ENCODE data around the gene PRR20G. TPM values are rescaled to one million over a fixed set of nuclear protein-coding genes. Genes with fewer than 3 reads are reported as not detected.

PRR20G gene
- total and polyA plus RNA-seq, 2 of the 4 experiments (the other 2 are of a cell fraction), result not detected

DNA sequence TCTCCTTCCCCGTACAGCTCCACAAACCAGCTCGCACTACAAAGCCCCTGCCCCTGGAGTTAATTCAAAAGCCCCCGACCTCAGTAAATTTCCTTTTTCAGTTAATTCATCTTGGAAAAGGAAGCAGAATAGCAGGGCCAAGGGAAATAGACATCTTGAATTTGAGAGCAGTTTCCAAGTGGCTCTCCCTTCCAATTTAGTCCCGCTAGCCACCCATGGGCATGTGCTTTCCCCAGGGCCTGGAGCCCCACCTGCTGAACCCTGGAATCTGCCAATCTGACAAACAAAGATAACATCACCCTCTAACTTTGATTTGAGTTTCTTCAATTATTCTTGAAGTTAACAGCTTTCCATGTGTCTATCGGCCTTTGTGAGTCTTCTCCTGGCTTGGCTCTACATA lies 31.7 kb downstream of the PRR20G start:
- no peak overlapping the region for H4K8ac ChIP-seq (ENCODE audit: low read depth in 2 of 2, low read length in 2 of 2)
- H3K9ac ChIP-seq (ENCODE audit: low read depth, low read length), result no peak overlapping the region
- H2AK5ac ChIP-seq (ENCODE audit: low read depth, low read length), result no peak overlapping the region
- H2BK5ac ChIP-seq (ENCODE audit: low read depth, low read length, poor library complexity, severe bottlenecking), result no peak overlapping the region
- H2AK9ac ChIP-seq (replicated peaks; ENCODE audit: low read depth, low read length, poor library complexity), result no peak overlapping the region
- no peaks in the 10 kb centered on the region for H3K4me1 ChIP-seq (ENCODE audit: control insufficient read depth, insufficient read depth, low read length)
- H3K56ac ChIP-seq (ENCODE audit: extremely low read depth, insufficient read depth, low read length), result no peak overlapping the region
- in situ Hi-C loops (cut with MboI; ENCODE audit: low sequenced_read_pairs) (no loop called here), dilution Hi-C loops (cut with HindIII; ENCODE audit: low sequenced_read_pairs, unreplicated experiment) (no loop called here), intact Hi-C loops (cut with micrococcal nuclease) (no loop called here)
- H3K4me2 ChIP-seq (ENCODE audit: low read depth, low read length), result no peak overlapping the region
- no peak overlapping the region for H2BK20ac ChIP-seq (ENCODE audit: low read depth, low read length)
- H3K27ac ChIP-seq (ENCODE audit: insufficient read depth, low read length), result no peak overlapping the region
- POLR2A ChIA-PET (ENCODE audit: unreplicated experiment), result no interaction called here
- WGBS, 2 experiments (ENCODE audit: extremely low coverage in 2 of 2, insufficient read length in 1 of 2), result 50% methylated on average over 1 of the region's 5 CpGs; no CpG with 5 or more reads in 1 of the 2 experiments
- CTCF ChIA-PET, result no interaction called here
- H4K91ac ChIP-seq (ENCODE audit: insufficient read depth, low read depth, low read length), result no peak overlapping the region
- H3K4ac ChIP-seq (ENCODE audit: low read depth, low read length), result no peak overlapping the region
- no peak overlapping the region for H3K18ac ChIP-seq (ENCODE audit: low read depth, low read length)
- H3K27me3 ChIP-seq (ENCODE audit: control insufficient read depth, insufficient read depth, low read length), result peaks cover 12% of the 10 kb centered on the region
- no peaks in the 10 kb centered on the region for H4K20me1 ChIP-seq (ENCODE audit: insufficient read depth, low read length)
- no peaks in the 10 kb centered on the region for H3K79me1 ChIP-seq (ENCODE audit: low read depth in 1 of 2, low read length in 2 of 2)
- TF ChIP-seq RAD21 (IDR thresholded peaks at IDR 0.05; ENCODE audit: low read length) (no peak), BHLHE40 (IDR thresholded peaks at IDR 0.05; ENCODE audit: low read depth, low read length) (no peak), POLR2A (IDR thresholded peaks at IDR 0.05; ENCODE audit: low read depth, low read length) (no peak), MAFK (IDR thresholded peaks at IDR 0.05; ENCODE audit: low read depth, low read length) (no peak), RCOR1 (IDR thresholded peaks at IDR 0.05; ENCODE audit: insufficient replicate concordance, low read length) (no peak), RFX5 (IDR thresholded peaks at IDR 0.05; ENCODE audit: low read depth, low read length) (no peak), MXI1 (IDR thresholded peaks at IDR 0.05; ENCODE audit: borderline replicate concordance, low read depth, low read length) (no peak), FOS (IDR thresholded peaks at IDR 0.05; ENCODE audit: low read depth, low read length) (no peak), CHD1 (IDR thresholded peaks at IDR 0.05; ENCODE audit: low read depth, low read length) (no peak), NFE2L2 (IDR thresholded peaks at IDR 0.05; ENCODE audit: low read depth, low read length) (no peak), CEBPB (IDR thresholded peaks at IDR 0.05; ENCODE audit: low read depth, low read length) (no peak), SMC3 (IDR thresholded peaks at IDR 0.05; ENCODE audit: low read depth, low read length) (no peak)
- TF ChIP-seq, protein P1, sequence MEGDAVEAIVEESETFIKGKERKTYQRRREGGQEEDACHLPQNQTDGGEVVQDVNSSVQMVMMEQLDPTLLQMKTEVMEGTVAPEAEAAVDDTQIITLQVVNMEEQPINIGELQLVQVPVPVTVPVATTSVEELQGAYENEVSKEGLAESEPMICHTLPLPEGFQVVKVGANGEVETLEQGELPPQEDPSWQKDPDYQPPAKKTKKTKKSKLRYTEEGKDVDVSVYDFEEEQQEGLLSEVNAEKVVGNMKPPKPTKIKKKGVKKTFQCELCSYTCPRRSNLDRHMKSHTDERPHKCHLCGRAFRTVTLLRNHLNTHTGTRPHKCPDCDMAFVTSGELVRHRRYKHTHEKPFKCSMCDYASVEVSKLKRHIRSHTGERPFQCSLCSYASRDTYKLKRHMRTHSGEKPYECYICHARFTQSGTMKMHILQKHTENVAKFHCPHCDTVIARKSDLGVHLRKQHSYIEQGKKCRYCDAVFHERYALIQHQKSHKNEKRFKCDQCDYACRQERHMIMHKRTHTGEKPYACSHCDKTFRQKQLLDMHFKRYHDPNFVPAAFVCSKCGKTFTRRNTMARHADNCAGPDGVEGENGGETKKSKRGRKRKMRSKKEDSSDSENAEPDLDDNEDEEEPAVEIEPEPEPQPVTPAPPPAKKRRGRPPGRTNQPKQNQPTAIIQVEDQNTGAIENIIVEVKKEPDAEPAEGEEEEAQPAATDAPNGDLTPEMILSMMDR (conservative IDR thresholded peaks at IDR 0.05; ENCODE audit: low read depth, low read length), result no peak
- TF ChIP-seq, protein P2, sequence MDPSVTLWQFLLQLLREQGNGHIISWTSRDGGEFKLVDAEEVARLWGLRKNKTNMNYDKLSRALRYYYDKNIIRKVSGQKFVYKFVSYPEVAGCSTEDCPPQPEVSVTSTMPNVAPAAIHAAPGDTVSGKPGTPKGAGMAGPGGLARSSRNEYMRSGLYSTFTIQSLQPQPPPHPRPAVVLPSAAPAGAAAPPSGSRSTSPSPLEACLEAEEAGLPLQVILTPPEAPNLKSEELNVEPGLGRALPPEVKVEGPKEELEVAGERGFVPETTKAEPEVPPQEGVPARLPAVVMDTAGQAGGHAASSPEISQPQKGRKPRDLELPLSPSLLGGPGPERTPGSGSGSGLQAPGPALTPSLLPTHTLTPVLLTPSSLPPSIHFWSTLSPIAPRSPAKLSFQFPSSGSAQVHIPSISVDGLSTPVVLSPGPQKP (IDR thresholded peaks at IDR 0.05; ENCODE audit: borderline replicate concordance, low read depth, low read length), result no peak
- TF ChIP-seq, protein P3, sequence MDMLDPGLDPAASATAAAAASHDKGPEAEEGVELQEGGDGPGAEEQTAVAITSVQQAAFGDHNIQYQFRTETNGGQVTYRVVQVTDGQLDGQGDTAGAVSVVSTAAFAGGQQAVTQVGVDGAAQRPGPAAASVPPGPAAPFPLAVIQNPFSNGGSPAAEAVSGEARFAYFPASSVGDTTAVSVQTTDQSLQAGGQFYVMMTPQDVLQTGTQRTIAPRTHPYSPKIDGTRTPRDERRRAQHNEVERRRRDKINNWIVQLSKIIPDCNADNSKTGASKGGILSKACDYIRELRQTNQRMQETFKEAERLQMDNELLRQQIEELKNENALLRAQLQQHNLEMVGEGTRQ (IDR thresholded peaks at IDR 0.05; ENCODE audit: low read depth, low read length), result no peak
- no peaks in the 10 kb centered on the region for H3K9me3 ChIP-seq (ENCODE audit: control insufficient read depth, insufficient read depth, low read length)
- no peak for ATAC-seq (ENCODE audit: low read depth)
- no peaks in the 10 kb centered on the region for H3K36me3 ChIP-seq (ENCODE audit: control insufficient read depth, insufficient read depth, low read length)
- no TSS peak for BruUV-seq (replicated peaks)
- no peak overlapping the region for H2BK120ac ChIP-seq (ENCODE audit: low read depth, low read length)
- H2BK15ac ChIP-seq (ENCODE audit: low read depth, low read length), result no peak overlapping the region
- DNase-seq, result no peak
- no peak overlapping the region for H3K4me3 ChIP-seq (ENCODE audit: insufficient read depth, low read depth, low read length)
- no peak overlapping the region for H2AFZ ChIP-seq (replicated peaks; ENCODE audit: low read length, poor library complexity)
- no peak overlapping the region for H3K14ac ChIP-seq (replicated peaks; ENCODE audit: low read depth, low read length)
- H3K9me1 ChIP-seq (ENCODE audit: insufficient read depth, low read length), result no peaks in the 10 kb centered on the region
- no peak overlapping the region for H4K5ac ChIP-seq (ENCODE audit: low read depth, low read length)
- H3K23ac ChIP-seq (ENCODE audit: low read depth, low read length), result no peak overlapping the region

Data from IMR-90 (cell line).